ENCODE results near the gene RFC1. TPM values are rescaled to one million over a fixed set of nuclear protein-coding genes. Genes with fewer than 3 reads are reported as not detected.
"Not testable (repeated sequence)": the region's sequence is repeated elsewhere in the genome, so short reads cannot be mapped to it uniquely, and the experiment has no call there.

Gene RFC1
- total RNA-seq, 1 experiment from 2014 or later: 72.4 TPM

- no peak for DNase-seq (ENCODE audit: low spot score)
Measured at GRCh38 chr4:39308611-39309010, 57.6 kb downstream of the RFC1 start.

DNA sequence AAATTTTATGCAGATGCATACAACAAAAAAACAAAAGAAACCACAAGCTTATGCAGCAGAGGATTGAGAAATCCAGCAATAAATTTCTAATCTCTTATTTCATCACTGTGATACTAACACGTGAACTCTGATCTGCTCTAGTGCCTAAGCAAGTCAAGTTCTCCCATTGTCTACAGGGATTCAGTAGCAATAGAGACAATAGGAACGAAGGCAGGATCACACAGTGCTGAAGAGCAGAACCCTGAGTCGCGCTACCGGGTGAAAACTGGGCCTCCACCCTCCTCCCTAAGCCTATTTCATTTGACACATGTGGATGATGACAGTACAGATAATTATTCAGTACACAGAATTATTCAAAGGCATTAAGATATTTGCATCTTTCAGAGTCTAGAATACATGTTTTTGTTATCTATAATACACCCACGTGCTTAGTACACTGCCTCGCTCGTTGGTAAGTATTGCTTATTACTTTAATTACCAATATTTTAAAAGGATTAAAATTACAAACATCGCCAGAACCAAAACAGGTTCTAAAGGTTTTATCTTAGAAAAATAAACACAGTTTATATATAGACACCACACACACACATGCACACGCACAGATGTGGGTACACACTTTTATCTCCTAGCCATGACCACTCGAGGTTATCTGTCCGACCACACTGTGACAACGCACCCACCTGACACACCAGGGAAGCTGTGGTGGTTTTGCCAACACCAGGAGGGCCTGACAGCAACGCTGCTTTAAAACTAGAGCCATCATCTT, 60.1 kb downstream of the RFC1 start:
- DNase-seq (ENCODE audit: low spot score): no peak

DNA sequence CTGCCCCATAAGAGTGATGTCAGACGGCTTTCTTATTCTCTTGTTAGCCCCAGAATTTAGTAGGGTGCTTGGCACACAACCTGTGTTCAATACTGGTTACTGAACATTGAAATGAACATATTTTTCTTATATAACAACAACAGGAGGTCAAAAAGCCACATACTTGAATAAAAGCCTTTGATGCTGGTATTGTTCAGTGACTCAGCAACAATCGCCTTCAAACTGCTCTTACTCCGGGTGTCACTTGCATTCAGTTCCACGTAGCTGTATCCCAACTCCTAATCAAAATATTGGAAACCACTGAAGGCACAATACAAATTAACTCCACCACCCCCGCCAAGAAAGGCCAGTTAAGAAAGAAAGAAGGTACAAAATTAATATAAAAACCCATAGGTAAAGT, 61.5 kb downstream of the RFC1 start:
- no peak for DNase-seq (ENCODE audit: low spot score)

GRCh38 chr4:39303871-39304270, 62.3 kb downstream of the RFC1 start:
- no peak for DNase-seq (ENCODE audit: low spot score)

- no peak for DNase-seq (ENCODE audit: low spot score)
Measured at GRCh38 chr4:39302901-39303300, 63.3 kb downstream of the RFC1 start.

- DNase-seq (ENCODE audit: low spot score): no peak
Measured at GRCh38 chr4:39295784-39296183, 70.4 kb downstream of the RFC1 start.

DNA sequence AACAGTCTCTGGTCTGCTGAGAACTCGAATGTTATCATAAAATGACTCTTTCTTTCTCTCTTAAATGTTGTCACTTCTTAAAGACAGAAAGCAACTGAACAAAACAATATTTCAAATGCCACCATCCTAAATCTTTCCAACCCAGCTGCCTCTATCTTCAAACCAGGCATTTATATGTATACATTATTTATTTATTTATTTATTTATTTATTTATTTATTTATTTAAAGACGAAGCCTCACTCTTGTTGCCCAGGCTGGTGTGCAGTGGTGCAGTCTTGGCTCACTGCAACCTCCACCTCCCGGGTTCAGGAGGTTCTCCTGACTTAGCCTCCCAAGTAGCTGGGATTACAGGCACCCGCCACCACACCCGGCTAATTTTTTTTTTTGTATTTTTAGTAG, 73.7 kb downstream of the RFC1 start:
- not testable (repeated sequence) for DNase-seq (ENCODE audit: low spot score)

DNA sequence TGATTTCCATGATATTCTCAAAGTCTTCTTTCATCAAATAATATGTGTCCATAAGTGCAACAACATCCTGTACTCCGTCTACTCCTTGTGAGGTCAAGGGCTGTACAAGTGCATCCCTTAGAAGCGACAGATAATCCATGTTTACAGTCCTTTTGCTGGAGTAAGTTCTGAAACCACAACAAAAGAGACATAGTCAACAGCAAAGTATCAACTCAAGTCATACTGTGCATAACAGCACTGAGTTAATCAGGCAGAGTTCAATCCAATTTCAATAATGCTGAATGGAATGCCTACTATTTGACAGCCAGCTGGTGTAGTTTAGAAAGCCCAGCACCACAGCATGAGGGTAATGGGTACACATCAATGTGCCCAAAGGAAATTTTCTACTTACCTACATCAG, 74.5 kb downstream of the RFC1 start:
- DNase-seq (ENCODE audit: low spot score): no peak

GRCh38 chr4:39287223-39287622, 78.9 kb downstream of the RFC1 start:
- no peak for DNase-seq (ENCODE audit: low spot score)

- no peak for DNase-seq (ENCODE audit: low spot score)
Measured at GRCh38 chr4:39286263-39286662, 79.9 kb downstream of the RFC1 start.

- DNase-seq (ENCODE audit: low spot score): no peak
Measured at GRCh38 chr4:39285853-39286252, 80.3 kb downstream of the RFC1 start.

GRCh38 chr4:39285111-39285795, 80.9 kb downstream of the RFC1 start:
- DNase-seq (ENCODE audit: low spot score): no peak

GRCh38 chr4:39280770-39281169, 85.4 kb downstream of the RFC1 start:
- DNase-seq (ENCODE audit: low spot score): no peak

GRCh38 chr4:39279416-39279815, 86.7 kb downstream of the RFC1 start:
- no peak for DNase-seq (ENCODE audit: low spot score)

DNA sequence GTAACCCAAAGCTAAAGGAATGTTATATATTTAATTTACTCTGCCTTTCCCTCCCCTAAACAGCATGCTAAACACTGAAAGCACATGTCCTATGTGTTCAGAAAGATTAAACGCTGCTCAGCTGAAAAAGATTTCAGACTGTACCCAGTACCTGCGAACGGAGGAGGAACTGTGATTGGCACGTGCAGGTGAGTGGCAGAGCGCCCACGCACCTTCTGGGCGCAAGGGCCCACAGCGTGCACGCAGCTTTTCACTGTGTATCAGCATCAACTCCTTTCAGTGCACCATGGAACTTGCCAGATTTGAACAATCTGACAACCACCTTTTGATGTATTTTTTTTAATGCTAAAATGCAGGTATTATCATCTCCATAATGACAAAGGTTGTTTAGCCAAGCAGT, 87.7 kb downstream of the RFC1 start:
- no peak for DNase-seq (ENCODE audit: low spot score)

DNA sequence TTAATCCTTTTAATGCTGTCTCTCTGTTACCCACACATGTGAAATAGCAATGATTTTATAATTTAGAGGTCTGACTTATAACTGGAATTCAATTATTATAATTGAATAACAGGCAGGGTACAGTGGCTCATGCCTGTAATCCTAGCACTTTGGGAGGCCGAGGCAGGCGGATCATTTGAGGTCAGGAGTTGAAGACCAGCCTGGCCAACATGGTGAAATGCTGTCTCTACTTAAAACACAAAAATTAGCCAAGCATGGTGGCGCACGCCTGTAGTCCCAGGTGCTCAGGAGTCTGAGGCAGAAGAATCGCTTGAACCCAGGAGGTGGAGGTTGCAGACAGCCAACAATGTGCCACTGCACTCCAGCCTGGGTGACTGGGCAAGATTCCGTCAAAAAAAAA, 88.5 kb downstream of the RFC1 start:
- DNase-seq (ENCODE audit: low spot score): not testable (repeated sequence)

GRCh38 chr4:39274503-39274902, 91.7 kb downstream of the RFC1 start:
- no peak for DNase-seq (ENCODE audit: low spot score)

DNA sequence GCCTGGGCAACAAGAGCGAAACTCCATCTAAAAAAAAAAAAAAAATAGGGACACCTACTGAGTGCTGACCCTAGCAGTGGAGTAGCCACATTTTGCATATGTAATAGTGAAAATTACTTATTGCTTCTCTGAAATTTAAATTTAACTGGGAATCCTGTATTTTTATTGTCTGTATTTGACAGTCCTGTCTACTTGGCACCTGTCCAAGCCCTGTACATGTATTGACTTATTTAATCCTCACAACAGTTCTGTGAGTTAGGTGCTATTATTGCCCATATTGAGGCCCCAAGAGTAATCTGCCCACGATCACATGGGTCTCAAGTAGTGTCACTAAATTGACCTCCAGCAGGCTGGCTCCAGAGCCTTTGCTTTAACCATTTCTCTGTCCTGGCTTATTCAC, 102.3 kb downstream of the RFC1 start:
- no peak for DNase-seq (ENCODE audit: low spot score)

DNA sequence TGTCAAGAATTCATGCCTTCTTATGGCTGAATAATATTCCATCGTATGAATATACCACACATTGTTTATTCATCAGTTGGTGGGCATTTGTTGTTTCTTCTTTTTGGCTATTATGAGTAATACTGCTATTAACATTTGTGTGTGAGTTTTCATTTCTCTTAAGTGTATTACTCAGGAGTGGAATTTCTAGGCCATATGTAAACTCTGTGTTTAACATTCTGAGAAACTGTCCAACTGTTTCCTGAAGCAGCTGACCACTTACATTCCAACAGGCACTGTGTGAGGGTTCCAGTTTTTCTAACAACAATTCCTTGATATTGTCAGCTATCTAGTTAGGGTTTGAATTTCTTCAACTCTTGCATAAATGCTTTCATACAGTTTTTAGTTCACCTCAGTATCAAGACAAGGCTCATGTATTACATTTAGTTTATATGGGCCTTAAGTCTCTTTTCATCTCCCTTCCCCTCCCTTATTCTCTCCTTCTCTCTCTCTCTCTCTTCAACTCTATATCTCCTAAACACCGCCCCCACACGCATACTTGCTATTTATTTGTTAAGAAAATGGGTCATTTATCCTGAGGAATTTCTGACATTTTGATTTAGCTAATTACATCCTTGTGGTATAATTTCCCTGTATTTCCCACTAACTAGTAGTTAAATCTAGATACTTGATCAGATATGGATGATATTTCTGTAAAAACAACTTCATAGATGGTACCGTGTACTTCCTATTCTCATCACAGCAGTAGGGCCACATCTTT, 106.4 kb downstream of the RFC1 start:
- DNase-seq (ENCODE audit: low spot score): no peak

DNA sequence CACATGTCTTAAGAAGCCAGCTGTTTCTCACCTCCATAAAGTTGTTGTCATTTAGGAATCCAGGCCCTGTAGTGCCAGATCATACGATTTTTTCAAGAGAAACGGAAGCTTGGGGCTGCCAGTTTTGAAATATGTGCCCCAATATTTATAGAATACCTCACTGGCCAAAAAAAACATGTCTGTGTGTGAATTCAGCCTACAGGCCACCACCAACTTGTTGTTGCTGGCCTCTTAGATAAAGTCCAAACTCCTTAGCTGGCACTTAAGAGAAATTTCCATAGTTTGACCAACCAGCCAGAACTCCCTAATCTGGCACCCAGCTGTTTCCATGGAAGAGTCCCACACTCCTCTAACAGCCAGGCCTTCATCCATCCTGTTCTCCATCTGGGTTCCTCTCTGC, 109.7 kb downstream of the RFC1 start:
- peak; percentile 36 for DNase-seq (ENCODE audit: low spot score)

- DNase-seq (ENCODE audit: low spot score): no peak
Measured at GRCh38 chr4:39255871-39256270, 110.3 kb downstream of the RFC1 start.

- DNase-seq (ENCODE audit: low spot score): peak; percentile 78
Measured at GRCh38 chr4:39255266-39255665, 110.9 kb downstream of the RFC1 start.

DNA sequence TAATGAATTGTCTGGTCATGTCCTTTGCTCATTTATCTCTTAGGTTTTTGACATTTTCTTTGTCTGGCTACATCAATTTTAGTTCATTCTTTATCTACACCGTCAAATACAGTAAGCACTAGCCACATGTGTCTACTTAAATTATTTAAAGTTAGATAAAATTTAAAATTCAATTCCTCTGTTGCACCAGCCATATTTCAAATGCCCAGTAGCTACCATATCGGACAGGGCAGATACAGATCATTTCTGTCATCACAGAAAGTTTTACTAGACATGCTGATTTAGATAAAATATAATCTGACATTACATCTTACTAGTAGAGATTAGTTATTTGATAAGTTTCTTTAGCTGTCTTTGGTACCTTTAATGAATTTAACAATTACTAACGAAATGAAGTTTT, 122.7 kb downstream of the RFC1 start:
- DNase-seq (ENCODE audit: low spot score): no peak

All from A172 (cell line).